Globus pallidus (tissue), 1 donor: Measurements from ENCODE around the gene TDRD1.
"Not testable (repeated sequence)": the region's sequence is repeated elsewhere in the genome, so short reads cannot be mapped to it uniquely, and the experiment has no call there.

Experiments
- DNase-seq: peaks from one replicate; pipeline ENCODE4 v3.0.0-alpha.2; 2015; ENCODE audit warnings: low spot score

TDRD1 gene, protein sequence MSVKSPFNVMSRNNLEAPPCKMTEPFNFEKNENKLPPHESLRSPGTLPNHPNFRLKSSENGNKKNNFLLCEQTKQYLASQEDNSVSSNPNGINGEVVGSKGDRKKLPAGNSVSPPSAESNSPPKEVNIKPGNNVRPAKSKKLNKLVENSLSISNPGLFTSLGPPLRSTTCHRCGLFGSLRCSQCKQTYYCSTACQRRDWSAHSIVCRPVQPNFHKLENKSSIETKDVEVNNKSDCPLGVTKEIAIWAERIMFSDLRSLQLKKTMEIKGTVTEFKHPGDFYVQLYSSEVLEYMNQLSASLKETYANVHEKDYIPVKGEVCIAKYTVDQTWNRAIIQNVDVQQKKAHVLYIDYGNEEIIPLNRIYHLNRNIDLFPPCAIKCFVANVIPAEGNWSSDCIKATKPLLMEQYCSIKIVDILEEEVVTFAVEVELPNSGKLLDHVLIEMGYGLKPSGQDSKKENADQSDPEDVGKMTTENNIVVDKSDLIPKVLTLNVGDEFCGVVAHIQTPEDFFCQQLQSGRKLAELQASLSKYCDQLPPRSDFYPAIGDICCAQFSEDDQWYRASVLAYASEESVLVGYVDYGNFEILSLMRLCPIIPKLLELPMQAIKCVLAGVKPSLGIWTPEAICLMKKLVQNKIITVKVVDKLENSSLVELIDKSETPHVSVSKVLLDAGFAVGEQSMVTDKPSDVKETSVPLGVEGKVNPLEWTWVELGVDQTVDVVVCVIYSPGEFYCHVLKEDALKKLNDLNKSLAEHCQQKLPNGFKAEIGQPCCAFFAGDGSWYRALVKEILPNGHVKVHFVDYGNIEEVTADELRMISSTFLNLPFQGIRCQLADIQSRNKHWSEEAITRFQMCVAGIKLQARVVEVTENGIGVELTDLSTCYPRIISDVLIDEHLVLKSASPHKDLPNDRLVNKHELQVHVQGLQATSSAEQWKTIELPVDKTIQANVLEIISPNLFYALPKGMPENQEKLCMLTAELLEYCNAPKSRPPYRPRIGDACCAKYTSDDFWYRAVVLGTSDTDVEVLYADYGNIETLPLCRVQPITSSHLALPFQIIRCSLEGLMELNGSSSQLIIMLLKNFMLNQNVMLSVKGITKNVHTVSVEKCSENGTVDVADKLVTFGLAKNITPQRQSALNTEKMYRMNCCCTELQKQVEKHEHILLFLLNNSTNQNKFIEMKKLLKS

DNA sequence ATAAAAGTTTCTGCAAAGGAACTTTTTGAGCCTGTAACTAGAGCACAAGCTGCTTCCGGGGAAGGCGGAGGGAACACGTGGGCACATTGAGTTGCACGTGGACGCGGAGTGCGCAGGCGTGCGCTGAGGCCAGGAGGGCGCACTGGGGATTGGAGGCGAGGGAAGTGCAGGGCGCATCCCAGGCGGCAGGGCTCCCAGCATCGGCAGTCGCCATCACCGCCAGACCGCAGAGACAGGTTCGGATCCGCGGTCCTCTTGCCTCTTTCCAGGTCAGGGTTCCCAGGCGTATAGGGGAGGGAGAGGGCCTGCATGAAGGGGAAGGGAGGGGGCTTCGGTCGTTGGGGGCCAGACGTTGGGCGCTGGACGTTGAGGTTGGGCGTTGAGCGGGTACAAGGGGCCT, at the start of gene TDRD1:
TDRD1 (plus strand) TSS at position 206 of the 400 bp plus-strand sequence. CDS start 8,479 bp downstream, outside the sequence.
- DNase-seq: no peak

DNA sequence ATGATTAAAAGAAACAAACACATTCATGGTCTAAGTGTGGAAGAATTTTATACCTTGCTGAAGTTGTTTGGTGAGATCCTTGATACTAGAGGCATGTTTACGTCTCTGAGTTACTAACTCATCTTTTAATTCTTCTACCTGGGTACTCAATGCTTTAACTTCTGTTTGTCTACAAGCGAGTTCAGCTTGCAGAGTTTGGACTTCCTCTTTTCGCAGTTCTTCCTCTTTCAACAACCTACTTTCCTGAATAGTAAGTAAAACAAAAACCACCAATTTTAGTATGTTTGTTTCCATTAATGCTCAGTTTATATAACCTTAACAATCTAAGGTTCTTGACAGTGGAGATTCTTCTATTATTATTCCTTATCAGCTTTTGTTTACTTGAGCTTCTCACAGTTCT, 48.1 kb upstream of the TDRD1 start:
- DNase-seq: peak; percentile 20

- no peak for DNase-seq
Observed at GRCh38 chr10:114135476-114135875, 43.7 kb upstream of the TDRD1 start.

DNA sequence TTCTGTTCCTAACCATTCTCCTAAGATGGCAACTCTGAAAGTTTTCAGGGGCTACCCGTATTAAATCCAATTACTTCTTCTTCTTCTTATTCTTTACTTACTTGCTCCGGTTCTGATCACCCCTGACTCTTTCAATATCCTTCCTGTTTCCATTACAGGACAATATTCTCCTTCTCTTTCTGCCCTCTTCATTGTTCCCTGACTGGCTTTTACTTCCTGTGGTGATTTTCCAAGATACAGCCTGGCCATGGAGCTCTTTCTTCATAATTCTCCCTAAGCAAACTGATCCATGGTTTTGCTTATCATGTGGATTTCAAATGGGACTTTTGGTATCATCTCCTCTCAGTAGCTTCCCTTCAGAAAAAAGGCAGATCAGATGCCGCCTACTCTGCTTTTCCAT, 40.6 kb upstream of the TDRD1 start:
- no peak for DNase-seq

GRCh38 chr10:114140036-114140435, 39.1 kb upstream of the TDRD1 start:
- DNase-seq: no peak

DNA sequence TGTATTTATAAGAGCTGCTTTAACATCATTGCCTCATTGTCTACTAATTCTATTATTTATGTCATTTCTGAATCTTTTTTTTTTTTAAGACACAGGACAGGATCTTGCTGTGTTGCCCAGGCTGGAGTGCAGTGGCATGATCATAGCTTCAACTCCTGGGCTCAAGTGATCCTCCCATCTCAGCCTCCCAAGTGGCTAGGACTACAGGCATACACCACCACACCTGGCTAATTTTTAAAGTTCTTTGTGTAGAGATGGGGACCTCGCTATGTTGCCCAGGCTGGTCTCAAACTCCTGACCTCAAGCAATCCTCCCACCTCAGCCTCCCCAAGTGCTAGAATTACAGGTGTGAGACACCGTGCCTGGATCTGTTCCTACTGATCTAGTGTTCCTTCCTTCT, 38.3 kb upstream of the TDRD1 start:
- DNase-seq: not testable (repeated sequence)

DNA sequence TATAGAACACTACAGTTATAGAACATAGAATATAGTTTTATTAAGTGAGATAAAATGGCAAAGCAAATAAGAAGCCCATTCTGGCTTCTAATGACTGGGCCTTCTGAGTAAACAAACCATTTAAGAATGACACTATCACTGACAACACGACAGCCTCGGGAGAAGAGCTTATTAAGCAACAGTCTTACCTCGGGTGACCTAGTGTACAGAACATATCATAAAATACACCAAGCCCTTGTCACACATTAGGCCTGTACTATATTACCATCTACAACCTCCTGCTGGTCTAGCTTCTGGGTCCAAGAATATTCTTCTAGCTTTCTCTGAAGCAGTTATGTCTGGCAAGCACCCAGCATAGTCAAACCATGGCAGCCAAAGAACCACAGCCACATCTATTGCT, 37.1 kb upstream of the TDRD1 start:
- no peak for DNase-seq

- DNase-seq: no peak
Observed at GRCh38 chr10:114143160-114143559, 36.0 kb upstream of the TDRD1 start.

DNA sequence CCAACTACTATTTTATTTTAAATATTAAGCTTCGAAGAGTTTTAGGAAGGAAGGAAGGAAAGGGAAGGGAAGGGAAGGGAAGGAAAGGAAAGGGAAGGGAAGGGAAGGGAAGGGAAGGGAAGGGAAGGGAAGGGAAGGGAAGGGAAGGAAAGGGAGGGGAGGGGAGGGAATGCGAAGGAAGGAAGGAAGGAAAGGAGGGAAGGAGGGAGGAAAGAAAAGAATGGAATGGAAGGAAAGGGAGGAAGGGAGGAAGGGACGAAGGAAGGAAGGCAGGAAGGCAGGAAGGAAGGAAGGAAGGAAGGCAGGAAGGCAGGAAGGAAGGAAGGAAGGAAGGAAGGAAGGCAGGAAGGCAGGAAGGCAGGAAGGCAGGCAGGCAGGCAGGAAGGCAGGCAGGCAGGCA, 29.7 kb upstream of the TDRD1 start:
- not testable (repeated sequence) for DNase-seq

GRCh38 chr10:114151486-114151885, 27.7 kb upstream of the TDRD1 start:
- DNase-seq: no peak

DNA sequence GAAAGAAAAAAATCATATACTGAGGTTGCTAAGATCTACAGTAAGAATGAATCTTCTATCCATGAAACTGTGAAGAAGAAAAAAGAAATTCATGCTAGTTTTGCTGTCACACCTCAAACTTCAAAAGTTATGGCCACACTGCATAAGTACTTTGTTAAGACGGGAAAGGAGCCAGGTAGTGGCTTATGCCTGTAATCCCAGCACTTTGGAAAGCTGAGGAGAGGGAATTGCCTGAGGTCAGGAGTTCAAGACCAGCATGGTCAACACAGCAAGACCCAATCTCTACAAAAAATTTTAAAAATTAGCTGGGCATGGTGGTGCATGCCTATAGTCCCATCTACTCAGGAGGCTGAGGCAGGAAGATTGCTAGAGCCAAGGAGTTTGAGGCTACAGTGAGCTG, 27.3 kb upstream of the TDRD1 start:
- no peak for DNase-seq

DNA sequence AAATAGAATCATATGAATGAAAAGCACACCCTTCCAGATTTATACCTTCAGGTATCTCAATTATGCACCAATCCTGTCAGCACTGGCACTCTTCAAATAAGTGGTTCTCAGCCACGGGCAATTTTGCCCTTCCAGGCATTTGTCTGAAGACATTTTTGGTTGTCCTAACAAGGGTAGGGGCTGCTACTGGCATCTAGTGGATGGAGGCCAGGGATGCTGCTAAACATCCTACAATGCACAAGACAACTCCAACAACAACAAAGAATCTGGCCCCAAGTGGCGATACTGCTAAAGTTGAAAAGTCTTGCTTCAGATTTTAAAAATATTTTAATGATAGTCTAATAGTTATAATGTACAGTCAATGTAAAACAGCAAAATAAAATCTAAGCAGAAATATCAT, 21.2 kb upstream of the TDRD1 start:
- no peak for DNase-seq

DNA sequence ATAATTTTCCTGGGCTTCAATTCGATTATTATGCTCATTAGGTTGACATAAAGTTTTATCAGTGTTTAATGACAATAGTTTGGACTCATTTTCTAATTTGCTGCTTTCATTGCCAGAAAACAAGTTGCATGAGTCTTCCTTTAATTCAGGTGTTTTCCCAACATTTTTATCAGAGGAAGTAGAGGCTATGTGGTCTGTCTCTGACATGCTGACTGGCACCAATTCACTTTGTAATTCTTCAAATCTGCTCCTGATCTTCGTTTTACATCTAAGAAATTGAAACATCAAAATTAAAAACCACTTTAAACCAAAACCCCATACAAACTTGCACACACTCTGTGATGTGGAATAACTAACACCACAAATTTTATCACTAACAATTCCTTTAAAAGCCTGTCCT, 16.1 kb upstream of the TDRD1 start:
- DNase-seq: no peak

GRCh38 chr10:114166043-114166442, 13.1 kb upstream of the TDRD1 start:
- no peak for DNase-seq

DNA sequence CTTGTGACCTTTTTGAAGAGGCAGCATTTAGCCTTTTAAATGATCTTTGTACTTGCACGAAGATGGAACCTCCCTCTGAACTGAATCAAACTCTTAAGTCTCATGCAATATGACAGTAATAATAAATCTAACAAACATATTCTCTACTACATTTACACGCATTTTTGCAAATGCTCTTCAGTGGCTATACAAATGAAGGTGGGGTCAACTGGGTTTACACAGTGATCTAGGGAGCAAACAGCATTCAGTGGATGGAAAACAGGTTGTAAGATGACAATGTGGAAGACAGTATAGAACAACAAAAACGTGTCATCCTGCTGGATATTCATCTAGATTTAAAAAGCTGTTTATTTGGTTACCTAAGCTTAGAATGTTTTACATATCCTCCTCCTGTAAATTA, 12.7 kb upstream of the TDRD1 start:
- DNase-seq: no peak

DNA sequence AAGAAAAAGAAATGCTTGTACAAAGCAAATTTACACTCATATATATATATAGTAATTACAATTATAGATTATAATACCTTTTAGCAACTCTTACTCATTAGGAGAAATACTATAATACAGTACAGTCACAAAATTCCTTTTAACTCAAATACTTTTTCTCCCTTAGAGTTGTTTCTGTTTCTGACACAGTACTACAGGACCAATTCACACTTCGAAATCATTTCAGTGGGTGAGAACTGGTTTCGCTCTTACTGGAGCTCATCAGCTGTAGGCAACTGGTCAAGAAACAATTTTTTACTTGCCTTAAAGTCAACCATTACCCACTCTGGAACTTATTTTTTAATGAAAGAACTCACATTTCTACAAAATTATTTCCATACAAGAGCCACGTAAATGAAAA, 11.2 kb upstream of the TDRD1 start:
- no peak for DNase-seq

DNA sequence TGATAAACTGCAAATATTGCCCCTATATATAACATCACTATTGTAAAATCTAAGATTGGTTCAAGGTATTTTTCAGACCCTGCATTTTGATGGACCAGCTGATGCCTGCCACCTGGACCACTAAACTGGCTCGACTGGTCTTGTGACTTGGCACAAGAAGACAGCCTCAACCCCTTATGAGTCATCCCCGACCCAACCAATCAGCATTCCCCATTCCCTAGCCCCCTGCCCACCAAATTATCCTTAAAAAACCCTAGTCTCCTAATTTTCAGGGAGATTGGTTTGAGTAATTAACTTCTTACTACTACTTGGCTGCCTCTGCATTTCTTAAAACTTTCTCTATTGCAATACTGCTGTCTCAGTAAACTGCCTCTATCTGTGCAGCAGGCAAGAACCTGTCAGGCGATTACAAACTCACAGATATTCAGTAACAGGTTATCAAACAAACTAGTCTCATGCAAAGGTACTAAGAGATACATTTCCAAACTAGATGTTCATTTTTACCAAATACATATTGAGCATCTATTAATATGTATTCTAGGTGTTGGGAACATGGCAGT, 10.6 kb upstream of the TDRD1 start:
- no peak for DNase-seq

- DNase-seq: peak; percentile 11
Observed at GRCh38 chr10:114172216-114172615, 6.9 kb upstream of the TDRD1 start.

DNA sequence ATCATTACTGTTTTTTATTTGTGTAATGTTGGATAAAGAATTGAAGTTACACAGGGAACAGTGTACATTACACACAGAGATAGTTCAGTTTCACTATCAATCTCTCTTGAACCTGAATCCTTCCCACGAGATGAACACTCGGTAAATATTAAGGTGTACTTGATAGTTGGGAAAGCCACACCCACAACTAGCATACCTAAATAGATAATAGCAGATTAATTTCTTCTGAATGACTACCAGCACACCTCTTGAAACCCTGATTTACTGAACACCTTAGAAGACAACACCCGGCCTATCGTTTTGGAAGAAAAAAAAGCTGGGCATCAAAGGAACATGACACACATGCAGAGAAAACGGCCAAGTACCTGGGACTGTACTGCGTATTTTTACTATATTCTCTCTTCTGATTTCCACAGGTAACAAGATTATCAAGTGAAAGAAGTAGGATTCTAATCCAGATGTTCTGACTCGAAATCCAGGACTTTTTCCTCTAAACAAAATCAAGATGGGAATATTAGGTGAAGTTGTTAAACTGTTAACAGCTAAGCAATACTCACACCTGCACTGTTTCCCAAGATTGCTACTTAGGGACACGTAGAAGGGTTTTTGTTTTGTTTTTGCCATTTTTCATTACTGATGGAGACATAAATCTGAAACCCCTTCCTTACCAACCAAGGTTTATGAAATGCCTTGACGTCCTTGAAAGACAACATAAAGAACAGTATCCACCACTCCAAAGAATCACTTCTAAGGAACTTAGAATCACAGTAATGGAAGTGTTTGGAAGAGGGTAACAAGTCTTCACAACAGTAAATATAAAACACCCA, 6.2 kb upstream of the TDRD1 start:
- peak; percentile 24 for DNase-seq

GRCh38 chr10:114173603-114173920, 5.6 kb upstream of the TDRD1 start:
- DNase-seq: no peak

- DNase-seq: peak; percentile 87
Observed at GRCh38 chr10:114173921-114174694, 5.0 kb upstream of the TDRD1 start, which contains the start of gene CCDC186. Gene CCDC186, minus strand, starts transcription at chr10:114174203. Its CDS starts 10,935 bp downstream, at chr10:114163268.
